DOHH2 (cell line): ENCODE results near the gene VANGL2.

Experiments
- H3F3A ChIP-seq: fragments of 200-600 bp; sonication (generic), shearing (Covaris generic); 2 replicates; pipeline ENCODE4 v1.6.0; 2016; ENCODE audit warnings: antibody characterized with exemption, mild to moderate bottlenecking; ENCODE audit not compliant: control insufficient read depth, insufficient read depth
- H3K27ac ChIP-seq: fragments of 200-600 bp; sonication (generic); 2 replicates; pipeline ENCODE4 v1.5.1; 2014; ENCODE audit warnings: low read depth, mild to moderate bottlenecking, low read length, moderate library complexity
- H3K27me3 ChIP-seq: fragments of 200-600 bp; sonication (generic); 2 replicates; pipeline ENCODE4 v1.6.1; 2014; ENCODE audit warnings: mild to moderate bottlenecking, low read length, mixed read lengths; ENCODE audit not compliant: control insufficient read depth
- H3K36me3 ChIP-seq: fragments of 200-600 bp; sonication (generic); 2 replicates; pipeline ENCODE4 v1.6.1; 2014; ENCODE audit warnings: mild to moderate bottlenecking, low read length, moderate library complexity, mixed read lengths; ENCODE audit not compliant: control insufficient read depth
- H3K4me1 ChIP-seq: fragments of 200-600 bp; sonication (generic); 2 replicates; pipeline ENCODE4 v1.6.1; 2014; ENCODE audit warnings: mild to moderate bottlenecking, low read length, mixed read lengths; ENCODE audit not compliant: control insufficient read depth
- H3K4me2 ChIP-seq: fragments of 200-600 bp; sonication (generic); 2 replicates; pipeline ENCODE4 v1.6.0; 2014; ENCODE audit warnings: mild to moderate bottlenecking, low read length, moderate library complexity
- H3K4me3 ChIP-seq: fragments of 200-600 bp; sonication (generic); 2 replicates; pipeline ENCODE4 v1.5.1; 2014; ENCODE audit warnings: mild to moderate bottlenecking, low read length, mixed read lengths
- H3K79me2 ChIP-seq: fragments of 200-600 bp; sonication (generic); 2 replicates; pipeline ENCODE4 v1.6.1; 2014; ENCODE audit warnings: mild to moderate bottlenecking, low read length, mixed read lengths; ENCODE audit not compliant: control insufficient read depth
- H3K9me2 ChIP-seq: fragments of 200-600 bp; sonication (generic); replicated peaks from 2 replicates; pipeline ENCODE4 v1.6.1; 2014; ENCODE audit warnings: mild to moderate bottlenecking, low read length, mixed read lengths; ENCODE audit not compliant: control insufficient read depth
- H3K9me3 ChIP-seq: fragments of 200-600 bp; sonication (generic); 2 replicates; pipeline ENCODE4 v1.6.1; 2014; ENCODE audit warnings: antibody characterized with exemption, low read length, mixed read lengths; ENCODE audit not compliant: control insufficient read depth, insufficient read depth
- H4K20me1 ChIP-seq: fragments of 200-600 bp; sonication (generic); 2 replicates; pipeline ENCODE4 v1.6.0; 2014; ENCODE audit warnings: low read depth, mild to moderate bottlenecking, antibody characterized with exemption, low read length, moderate library complexity; ENCODE audit not compliant: control insufficient read depth, insufficient read depth
- EZH2phosphoT487 ChIP-seq: fragments of 200-600 bp; sonication (generic); IDR thresholded peaks from 2 replicates; pipeline ENCODE4 v1.6.1; 2017; ENCODE audit warnings: borderline replicate concordance, mild to moderate bottlenecking, antibody characterized with exemption, low read length, moderate library complexity, mixed read lengths
- TF ChIP-seq, protein P1 (sequence below): fragments of 200-600 bp; sonication (generic); IDR thresholded peaks from one replicate; pipeline ENCODE4 v1.5.1; 2014; ENCODE audit warnings: antibody characterized with exemption, mild to moderate bottlenecking, low read depth, low read length; ENCODE audit not compliant: poor library complexity, severe bottlenecking

The VANGL2 gene

DNA sequence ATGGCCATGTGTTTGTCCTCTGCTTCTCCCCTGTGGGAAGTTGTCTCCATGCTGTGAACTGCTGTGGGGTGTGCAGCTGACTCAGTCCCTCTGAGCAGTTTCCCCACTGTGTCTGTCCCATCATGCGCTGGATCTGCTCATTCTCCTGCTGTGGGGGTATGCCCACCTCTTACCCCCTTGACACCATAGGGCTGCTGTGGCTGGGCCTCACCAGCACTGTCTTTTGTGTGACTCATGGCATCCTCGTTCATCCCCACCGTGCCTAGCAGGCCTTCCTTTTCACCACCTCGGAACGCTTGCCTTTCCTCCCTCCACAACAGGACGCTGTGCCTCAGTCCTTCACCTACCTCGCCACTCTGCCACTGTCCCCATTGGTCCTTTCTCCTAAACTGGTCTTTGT is 27.3 kb downstream of the VANGL2 start:
- Histone ChIP-seq H3K9me3 (no peaks in the 10 kb centered on the region), H3K27ac (no peak overlapping the region), H4K20me1 (no peaks in the 10 kb centered on the region), H3K4me2 (no peak overlapping the region), H3K36me3 (no peaks in the 10 kb centered on the region), H3K9me2 (no peaks in the 10 kb centered on the region), H3K79me2 (no peaks in the 10 kb centered on the region), H3F3A (peaks cover 28% of the 10 kb centered on the region), H3K27me3 (no peaks in the 10 kb centered on the region), H3K4me1 (peaks cover 44% of the 10 kb centered on the region), H3K4me3 (no peak overlapping the region)
- TF ChIP-seq, protein P1, sequence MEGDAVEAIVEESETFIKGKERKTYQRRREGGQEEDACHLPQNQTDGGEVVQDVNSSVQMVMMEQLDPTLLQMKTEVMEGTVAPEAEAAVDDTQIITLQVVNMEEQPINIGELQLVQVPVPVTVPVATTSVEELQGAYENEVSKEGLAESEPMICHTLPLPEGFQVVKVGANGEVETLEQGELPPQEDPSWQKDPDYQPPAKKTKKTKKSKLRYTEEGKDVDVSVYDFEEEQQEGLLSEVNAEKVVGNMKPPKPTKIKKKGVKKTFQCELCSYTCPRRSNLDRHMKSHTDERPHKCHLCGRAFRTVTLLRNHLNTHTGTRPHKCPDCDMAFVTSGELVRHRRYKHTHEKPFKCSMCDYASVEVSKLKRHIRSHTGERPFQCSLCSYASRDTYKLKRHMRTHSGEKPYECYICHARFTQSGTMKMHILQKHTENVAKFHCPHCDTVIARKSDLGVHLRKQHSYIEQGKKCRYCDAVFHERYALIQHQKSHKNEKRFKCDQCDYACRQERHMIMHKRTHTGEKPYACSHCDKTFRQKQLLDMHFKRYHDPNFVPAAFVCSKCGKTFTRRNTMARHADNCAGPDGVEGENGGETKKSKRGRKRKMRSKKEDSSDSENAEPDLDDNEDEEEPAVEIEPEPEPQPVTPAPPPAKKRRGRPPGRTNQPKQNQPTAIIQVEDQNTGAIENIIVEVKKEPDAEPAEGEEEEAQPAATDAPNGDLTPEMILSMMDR: no peak
- TF ChIP-seq EZH2phosphoT487: no peak

DNA sequence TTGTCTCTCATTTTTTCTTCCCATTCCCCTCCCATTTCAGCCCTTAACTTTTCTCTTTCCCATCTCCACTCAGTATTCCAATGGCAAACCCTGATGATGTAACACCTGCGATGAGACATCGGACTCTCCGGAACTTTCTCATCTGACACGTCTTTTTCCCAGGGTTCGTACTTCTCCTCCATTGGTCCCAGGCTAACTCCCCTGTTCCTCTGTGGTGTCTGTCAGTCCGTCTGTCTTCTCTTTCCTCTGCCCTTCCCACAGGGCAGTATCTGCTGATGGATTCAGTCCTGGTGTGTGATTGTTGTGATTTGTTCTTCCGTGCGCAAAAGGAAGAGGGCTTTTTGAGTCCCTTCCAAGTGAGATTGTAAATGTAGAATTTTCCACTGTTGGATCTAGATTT is 27.7 kb downstream of the VANGL2 start:
- no peaks in the 10 kb centered on the region for H3K79me2 ChIP-seq
- no peaks in the 10 kb centered on the region for H3K9me2 ChIP-seq
- H3K9me3 ChIP-seq: no peaks in the 10 kb centered on the region
- H3K4me2 ChIP-seq: no peak overlapping the region
- H3K4me3 ChIP-seq: no peak overlapping the region
- H3K4me1 ChIP-seq: peaks cover 49% of the 10 kb centered on the region
- H3K27ac ChIP-seq: no peak overlapping the region
- H3K36me3 ChIP-seq: no peaks in the 10 kb centered on the region
- peaks cover 32% of the 10 kb centered on the region for H3F3A ChIP-seq
- TF ChIP-seq EZH2phosphoT487: no peak
- TF ChIP-seq, protein P1: no peak
- no peaks in the 10 kb centered on the region for H4K20me1 ChIP-seq
- H3K27me3 ChIP-seq: no peaks in the 10 kb centered on the region

DNA sequence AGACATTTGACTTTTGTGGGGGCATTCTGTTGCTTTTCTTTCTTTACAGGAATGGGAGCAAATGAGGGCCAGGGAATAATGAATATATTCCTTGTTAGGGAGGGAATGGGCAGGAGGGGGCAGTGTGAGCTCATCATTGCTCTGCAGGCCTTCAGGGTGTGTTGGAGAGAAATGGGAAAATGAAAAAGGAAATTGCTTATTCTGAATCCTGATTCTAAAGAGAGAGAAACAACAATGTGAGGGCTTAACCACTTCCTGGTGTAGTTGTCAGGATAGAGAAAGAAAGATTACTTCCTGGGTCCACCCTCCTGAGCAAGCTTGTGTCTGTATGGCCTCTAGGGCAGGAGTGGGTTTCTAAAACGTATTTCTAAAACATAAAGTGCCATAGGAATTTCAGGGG is 28.3 kb downstream of the VANGL2 start:
- H4K20me1 ChIP-seq: no peaks in the 10 kb centered on the region
- H3K9me3 ChIP-seq: no peaks in the 10 kb centered on the region
- TF ChIP-seq, protein P1: peak; percentile 79
- TF ChIP-seq EZH2phosphoT487: no peak
- peaks cover 55% of the 10 kb centered on the region for H3K4me1 ChIP-seq
- peaks cover 32% of the 10 kb centered on the region for H3F3A ChIP-seq
- H3K79me2 ChIP-seq: no peaks in the 10 kb centered on the region
- H3K27ac ChIP-seq: peak overlapping the region; percentile 86
- peak overlapping the region; percentile 65 for H3K4me2 ChIP-seq
- H3K9me2 ChIP-seq: no peaks in the 10 kb centered on the region
- H3K4me3 ChIP-seq: peak overlapping the region; percentile 45
- no peaks in the 10 kb centered on the region for H3K36me3 ChIP-seq
- H3K27me3 ChIP-seq: no peaks in the 10 kb centered on the region
